Endothelial cell of umbilical vein (primary cell): Measurements from ENCODE around the gene CERS6. TPM values are rescaled to one million over a fixed set of nuclear protein-coding genes. Genes with fewer than 3 reads are reported as not detected.
"Not testable (repeated sequence)": the region's sequence is repeated elsewhere in the genome, so short reads cannot be mapped to it uniquely, and the experiment has no call there.

Experiments
- BruUV-seq: library from RNA; stranded (reverse); fragments of 400-500 nt; replicated peaks from 2 replicates; lab custom pipeline; 2021; lab: Mats Ljungman, UMichigan
- CTCF ChIA-PET: fragments of 300-600, 350-600 bp; sonication (Branson Sonifier 250); formaldehyde crosslinking; loops from one replicate; lab custom pipeline; 2021; ENCODE audit warnings: antibody characterized with exemption, inconsistent platforms; lab: Charles Lee
- POLR2A ChIA-PET: fragments of 300-600, 350-600 bp; sonication (Branson Sonifier 250); formaldehyde crosslinking; loops from one replicate; lab custom pipeline; 2021; ENCODE audit warnings: antibody characterized with exemption, inconsistent platforms; lab: Charles Lee
- DNase-seq: peaks from one replicate; pipeline ENCODE4 v3.0.0-alpha.2; 2011; ENCODE audit warnings: low read depth, low spot score
- FAIRE-seq: peaks from 2 replicates; lab custom pipeline; 2011; peaks lifted over from hg19 to GRCh38; lab: Jason Lieb, UNC
- H2AFZ ChIP-seq: 2 replicates; pipeline ENCODE4 v1.6.0; 2012; ENCODE audit warnings: low read depth, low read length, control low read depth, inconsistent platforms
- H3K27ac ChIP-seq: 2 replicates; pipeline ENCODE4 v1.5.1; 2011; ENCODE audit warnings: low read depth, mild to moderate bottlenecking, control low read depth, low read length, moderate library complexity; ENCODE audit not compliant: insufficient read depth
- H3K27me3 ChIP-seq, 2 experiments: 2 replicates each; pipeline versions ENCODE4 v1.6.0 to v1.6.1; 2011; ENCODE audit warnings: low read length in 2 of 2, mixed read lengths in 1 of 2; ENCODE audit not compliant: control insufficient read depth in 2 of 2, insufficient read depth in 2 of 2
- H3K36me3 ChIP-seq, 2 experiments: 2 replicates in 1 of 2; 3 replicates in 1 of 2; pipeline ENCODE4 v1.5.1; 2011; ENCODE audit warnings: low read length in 2 of 2, mild to moderate bottlenecking in 1 of 2, moderate library complexity in 1 of 2; ENCODE audit not compliant: control insufficient read depth in 2 of 2, insufficient read depth in 2 of 2; ENCODE audit errors: extremely low read depth in 1 of 2
- H3K4me1 ChIP-seq: 3 replicates; pipeline ENCODE4 v1.5.1; 2011; ENCODE audit warnings: mild to moderate bottlenecking, low read length; ENCODE audit not compliant: control insufficient read depth, insufficient read depth; ENCODE audit errors: extremely low read depth
- H3K4me2 ChIP-seq: 2 replicates; pipeline ENCODE4 v1.6.1; 2011; ENCODE audit warnings: low read length, control low read depth, mixed read lengths; ENCODE audit not compliant: insufficient read depth
- H3K4me3 ChIP-seq, 3 experiments: fragments of 200-600 bp in 1 of 3; sonication (generic), shearing (Covaris generic) in 1 of 3; replicated peaks in 1 of 3; 2 replicates each; pipeline ENCODE4 v1.5.1; 2011 to 2016; ENCODE audit warnings: control low read depth in 3 of 3, low read length in 3 of 3, mild to moderate bottlenecking in 2 of 3, inconsistent platforms in 1 of 3, low read depth in 1 of 3, moderate library complexity in 1 of 3; ENCODE audit not compliant: insufficient read depth in 1 of 3
- H3K79me2 ChIP-seq: 2 replicates; pipeline ENCODE4 v1.6.0; 2012; ENCODE audit warnings: low read length, inconsistent platforms; ENCODE audit not compliant: control insufficient read depth, insufficient read depth
- H3K9ac ChIP-seq: replicated peaks from 2 replicates; pipeline ENCODE3; 2011; ENCODE audit warnings: low read length, control low read depth; ENCODE audit not compliant: insufficient read depth; ENCODE audit errors: extremely low read depth
- H3K9me1 ChIP-seq: replicated peaks from 3 replicates; pipeline ENCODE4 v1.6.0; 2011; ENCODE audit warnings: mild to moderate bottlenecking, low read length; ENCODE audit not compliant: control insufficient read depth, insufficient read depth; ENCODE audit errors: extremely low read depth
- H3K9me3 ChIP-seq: replicated peaks from 2 replicates; pipeline ENCODE4 v1.5.1; 2012; ENCODE audit warnings: low read length, inconsistent platforms; ENCODE audit not compliant: control insufficient read depth, insufficient read depth
- H4K20me1 ChIP-seq: replicated peaks from 2 replicates; pipeline ENCODE3; 2011; ENCODE audit warnings: mild to moderate bottlenecking, low read length; ENCODE audit not compliant: control insufficient read depth, insufficient read depth; ENCODE audit errors: extremely low read depth
- CTCF ChIP-seq, 2 donors: IDR thresholded peaks; 1 replicate in 1 of 2; 2 replicates in 1 of 2; pipeline ENCODE4 v1.5.1; 2011; ENCODE audit warnings: low read length in 2 of 2, mild to moderate bottlenecking in 2 of 2, moderate library complexity in 2 of 2, control low read depth in 1 of 2, inconsistent platforms in 1 of 2, low read depth in 1 of 2; ENCODE audit not compliant: insufficient read depth in 1 of 2; ENCODE audit errors: extremely low read depth in 1 of 2
- EZH2 ChIP-seq: IDR thresholded peaks from 2 replicates; pipeline ENCODE4 v1.6.1; 2012; ENCODE audit warnings: borderline replicate concordance, low read depth, mild to moderate bottlenecking, moderate library complexity, low read length, inconsistent platforms; ENCODE audit not compliant: severe bottlenecking
- FOS ChIP-seq: IDR thresholded peaks from 2 replicates; pipeline ENCODE4 v1.6.1; 2011; ENCODE audit warnings: mild to moderate bottlenecking, low read length, moderate library complexity, borderline replicate concordance; ENCODE audit not compliant: insufficient read depth
- GATA2 ChIP-seq: IDR thresholded peaks from 2 replicates; pipeline ENCODE4 v1.7.0; 2011; ENCODE audit warnings: low read depth, mild to moderate bottlenecking, moderate library complexity, mixed read lengths, low read length; ENCODE audit not compliant: insufficient read length, insufficient read depth
- JUN ChIP-seq: IDR thresholded peaks from 2 replicates; pipeline ENCODE4 v1.6.1; 2011; ENCODE audit warnings: borderline replicate concordance, low read depth; ENCODE audit not compliant: insufficient read length, insufficient read depth
- MAX ChIP-seq: IDR thresholded peaks from 2 replicates; pipeline ENCODE4 v1.6.1; 2011; ENCODE audit not compliant: insufficient read depth, insufficient read length
- MYC ChIP-seq: IDR thresholded peaks from one replicate; pipeline ENCODE4 v1.6.1; 2011; ENCODE audit warnings: mild to moderate bottlenecking, low read depth, low read length
- POLR2A ChIP-seq: IDR thresholded peaks from 2 replicates; pipeline ENCODE4 v1.6.1; 2012; ENCODE audit warnings: low read depth, mild to moderate bottlenecking, control low read depth, low read length
- POLR2AphosphoS5 ChIP-seq: IDR thresholded peaks from 2 replicates; pipeline ENCODE4 v1.6.1; 2012; ENCODE audit warnings: low read depth, mild to moderate bottlenecking, control low read depth, low read length, moderate library complexity; ENCODE audit not compliant: insufficient read depth
- dilution Hi-C: fragments of 300-500 bp; cut with MboI; formaldehyde crosslinking; loops from one replicate; pipeline ENCODE4 v1.15.0; 2019; ENCODE audit warnings: low sequenced_read_pairs; ENCODE audit not compliant: extremely low pct_ligation_motif_present
- intact Hi-C: fragments of 100-400 bp; cut with micrococcal nuclease; formaldehyde crosslinking; loops from one replicate; pipeline ENCODE4 v1.10.0; 2022
- polyA plus RNA-seq, 4 experiments: library from polyadenylated mRNA; depleted of rRNA in 3 of 4; stranded (reverse) in 3 of 4; unstranded in 1 of 4; fragments of >200 nt; gene quantifications; 2 replicates each; pipeline versions ENCODE4 v1.2.1 to v1.2.3, GENCODE V29; 2011 to 2012; ENCODE audit warnings: missing spikeins in 1 of 4
- total RNA-seq: library from RNA; stranded (reverse); gene quantifications from 2 replicates; pipeline ENCODE4 v1.2.3, GENCODE V29; 2021

The CERS6 gene
- total and polyA plus RNA-seq, 2 donors (not counting 3 experiments of a cell fraction or from before 2014, with no cell fraction given), result 2.7 to 11.7 TPM

- dilution Hi-C loops, H3K4me3 ChIP-seq, H3K79me2 ChIP-seq, H3K9me3 ChIP-seq, H3K36me3 ChIP-seq, H3K27ac ChIP-seq, H3K4me2 ChIP-seq, H3K27me3 ChIP-seq, H3K4me1 ChIP-seq, DNase-seq, intact Hi-C loops, FAIRE-seq, H3K9ac ChIP-seq, BruUV-seq, H4K20me1 ChIP-seq, H2AFZ ChIP-seq, H3K9me1 ChIP-seq, POLR2A ChIA-PET: not testable (repeated sequence)
- CTCF ChIA-PET, result interaction anchor here (1.8 kb wide), 1 partner anchor 17 kb away, joined by 4 read pairs; no protein-coding TSS in a partner anchor
Observed at GRCh38 chr2:168413101-168413500, 43.0 kb upstream of the CERS6 start.

- H3K27me3 ChIP-seq, result peaks cover 0 to 3% of the 10 kb centered on the region in 2 experiments
- H3K4me1 ChIP-seq, result no peaks in the 10 kb centered on the region
- FAIRE-seq, result no peak
- no peak for DNase-seq
- no peaks in the 10 kb centered on the region for H3K9me1 ChIP-seq
- no peak overlapping the region for H2AFZ ChIP-seq
- no peak overlapping the region for H3K9ac ChIP-seq
- CTCF ChIA-PET, result no interaction called here
- no peaks in the 10 kb centered on the region for H3K79me2 ChIP-seq
- H3K4me3 ChIP-seq, result no peak overlapping the region
- H3K9me3 ChIP-seq, result no peaks in the 10 kb centered on the region
- intact Hi-C loops, result loop anchor here (2.0 kb wide), 1 partner anchor 34 kb away; no protein-coding TSS in a partner anchor
- no peak overlapping the region for H3K27ac ChIP-seq
- POLR2A ChIA-PET, result no interaction called here
- no peaks in the 10 kb centered on the region for H3K36me3 ChIP-seq
- no TSS peak for BruUV-seq
- TF ChIP-seq EZH2, result no peak
- no peak for TF ChIP-seq MYC
- TF ChIP-seq GATA2, result no peak
- TF ChIP-seq CTCF (IDR thresholded peaks at IDR 0.05; ENCODE audit: extremely low read depth in 1 of 2, insufficient read depth in 1 of 2, low read depth in 1 of 2, low read length in 2 of 2), result no peak
- TF ChIP-seq MAX, result no peak
- TF ChIP-seq POLR2AphosphoS5, result no peak
- TF ChIP-seq POLR2A, result no peak
- TF ChIP-seq FOS, result no peak
- TF ChIP-seq JUN, result no peak
- dilution Hi-C loops, result no loop called here
- H4K20me1 ChIP-seq, result no peaks in the 10 kb centered on the region
- no peak overlapping the region for H3K4me2 ChIP-seq
Observed at GRCh38 chr2:168416555-168416954, 39.5 kb upstream of the CERS6 start.
